HG03139 (cell line): ENCODE results near the gene IFT80.
"Not testable (repeated sequence)": the region's sequence is repeated elsewhere in the genome, so short reads cannot be mapped to it uniquely, and the experiment has no call there.

Experiments used
- ATAC-seq: cut with Tn5 transposase; IDR thresholded peaks from one replicate; pipeline ENCODE4 v1.9.1; 2021; ENCODE audit not compliant: unreplicated experiment

The IFT80 gene

GRCh38 chr3:160369784-160370183, 29.2 kb downstream of the IFT80 start:
- ATAC-seq: no peak

- peak; percentile 87 for ATAC-seq
These were observed 30.2 kb downstream of the IFT80 start for GRCh38 chr3:160368804-160369203.

DNA sequence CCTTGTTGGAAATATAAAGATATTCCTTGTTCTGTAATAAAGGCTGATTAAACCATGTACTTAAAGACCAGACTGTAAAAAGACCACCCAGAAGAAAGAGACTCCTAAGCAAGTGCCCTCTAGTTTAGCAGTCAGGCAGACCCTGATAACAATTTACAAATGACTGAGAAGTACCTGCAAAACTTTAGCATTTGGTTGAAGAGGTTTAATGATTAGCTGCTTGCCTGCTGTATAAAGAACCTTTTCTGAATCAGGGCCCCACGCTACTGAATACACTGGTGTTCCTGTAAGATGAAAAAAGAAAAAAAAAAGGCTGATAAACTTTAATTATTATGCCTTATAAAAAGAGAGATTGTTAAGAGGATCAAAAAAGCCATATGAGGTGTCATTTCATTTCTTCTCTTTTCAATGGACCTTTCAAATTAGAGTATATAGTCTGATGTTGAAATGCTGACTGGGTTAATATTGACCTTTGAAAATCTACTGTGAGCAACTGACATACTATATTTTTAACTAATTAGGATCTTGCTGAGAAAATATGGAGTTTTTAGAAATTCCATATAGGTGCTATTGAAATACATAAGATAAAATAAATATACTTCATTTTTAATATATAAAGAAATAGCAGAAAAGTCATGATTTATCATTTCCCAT, 33.0 kb downstream of the IFT80 start:
- ATAC-seq: no peak

GRCh38 chr3:160362896-160363295, 36.1 kb downstream of the IFT80 start:
- not testable (repeated sequence) for ATAC-seq

GRCh38 chr3:160355826-160356225, 43.2 kb downstream of the IFT80 start:
- no peak for ATAC-seq

DNA sequence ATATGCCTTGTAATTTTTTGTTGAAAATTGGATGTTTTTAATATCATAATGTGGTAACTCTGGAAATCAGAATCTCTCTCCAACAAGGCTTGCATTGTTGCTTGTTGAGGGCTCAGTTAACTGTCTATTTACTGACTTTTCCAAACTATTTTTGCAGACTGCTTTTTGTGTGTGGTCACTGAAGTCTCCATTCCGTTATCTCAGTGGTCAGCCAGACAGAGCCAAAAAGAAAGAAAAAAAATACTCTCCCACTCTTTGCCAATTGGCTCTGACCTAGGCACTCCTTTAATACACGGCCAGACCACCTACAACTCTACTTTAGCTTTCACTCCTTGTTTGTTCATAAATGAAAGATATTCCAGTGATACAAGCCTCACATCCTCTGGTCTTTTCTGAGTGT, 52.5 kb downstream of the IFT80 start:
- no peak for ATAC-seq

- no peak for ATAC-seq
These were observed 55.9 kb downstream of the IFT80 start for GRCh38 chr3:160343132-160343531.

DNA sequence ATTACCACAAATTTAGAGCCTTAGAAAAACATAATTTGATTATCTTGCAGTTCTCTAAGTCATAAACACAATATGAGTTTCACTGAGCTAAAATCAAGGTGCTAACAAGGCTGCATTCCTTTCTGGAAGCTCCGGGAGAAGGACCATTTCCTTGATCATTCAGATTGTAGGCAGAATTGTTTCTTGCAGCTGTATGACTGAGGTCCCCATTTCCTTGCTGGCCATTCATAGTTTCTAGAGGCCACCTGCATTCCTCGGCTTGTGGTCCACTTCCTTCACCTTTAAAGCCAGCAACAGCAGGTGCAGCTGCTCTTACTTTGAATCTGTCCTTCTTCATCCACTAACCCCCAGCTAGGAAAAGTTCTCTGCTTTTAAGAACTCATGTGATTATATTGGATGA, 58.7 kb downstream of the IFT80 start:
- no peak for ATAC-seq

GRCh38 chr3:160331127-160331937, 67.7 kb downstream of the IFT80 start:
- ATAC-seq: no peak

DNA sequence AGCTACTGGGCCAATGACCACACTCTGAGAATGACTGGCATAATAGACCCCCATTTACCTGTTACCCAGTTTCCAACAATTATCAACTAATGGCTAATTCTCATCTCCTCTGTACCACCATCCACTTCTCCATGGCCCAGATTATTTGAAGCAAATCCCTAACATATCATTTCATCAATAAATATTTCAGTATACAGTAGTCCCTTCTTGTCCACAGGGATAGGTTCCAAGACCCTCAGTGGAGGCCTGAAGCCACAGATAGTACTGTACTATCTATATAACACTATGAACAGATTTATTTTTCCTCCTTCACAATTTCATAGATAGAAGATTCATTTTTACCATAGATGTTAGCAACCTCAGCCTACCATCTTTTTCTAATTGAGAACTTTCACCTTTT, 68.3 kb downstream of the IFT80 start:
- no peak for ATAC-seq

- no peak for ATAC-seq
These were observed 68.9 kb downstream of the IFT80 start for GRCh38 chr3:160330109-160330508.

- not testable (repeated sequence) for ATAC-seq
These were observed 72.7 kb downstream of the IFT80 start for GRCh38 chr3:160326286-160326685.

GRCh38 chr3:160321821-160322220, 77.2 kb downstream of the IFT80 start:
- ATAC-seq: not testable (repeated sequence)

GRCh38 chr3:160319322-160319721, 79.7 kb downstream of the IFT80 start:
- no peak for ATAC-seq

- no peak for ATAC-seq
These were observed 84.0 kb downstream of the IFT80 start for GRCh38 chr3:160314995-160315394.

DNA sequence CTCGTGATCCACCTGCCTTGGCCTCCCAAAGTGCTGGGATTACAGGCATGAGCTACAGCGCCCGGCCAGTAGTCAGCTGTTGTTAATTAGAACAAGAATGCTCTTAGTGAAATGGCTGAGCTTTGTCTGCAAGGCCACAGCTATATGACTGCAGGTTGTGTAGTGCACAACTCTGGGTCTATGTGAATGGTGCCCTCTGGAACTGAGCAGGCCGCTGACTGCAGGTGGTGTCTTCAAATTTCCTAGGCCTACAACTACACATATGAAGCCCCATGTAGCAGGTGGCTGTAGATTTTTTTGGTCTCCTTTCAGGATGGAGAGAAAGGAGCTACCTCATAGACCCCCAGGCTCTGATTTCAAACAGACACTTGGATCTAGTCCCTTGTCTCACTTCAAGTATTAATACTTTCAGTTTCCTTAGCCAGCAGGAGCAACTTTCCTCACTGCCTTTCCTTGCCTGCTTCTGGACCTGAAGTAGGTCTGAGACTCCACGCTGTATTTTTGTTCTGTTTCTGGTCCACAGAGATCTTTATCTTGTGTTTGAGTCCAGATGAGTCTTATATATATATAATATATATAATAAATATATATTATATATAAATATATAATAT, 86.9 kb downstream of the IFT80 start:
- ATAC-seq: no peak

DNA sequence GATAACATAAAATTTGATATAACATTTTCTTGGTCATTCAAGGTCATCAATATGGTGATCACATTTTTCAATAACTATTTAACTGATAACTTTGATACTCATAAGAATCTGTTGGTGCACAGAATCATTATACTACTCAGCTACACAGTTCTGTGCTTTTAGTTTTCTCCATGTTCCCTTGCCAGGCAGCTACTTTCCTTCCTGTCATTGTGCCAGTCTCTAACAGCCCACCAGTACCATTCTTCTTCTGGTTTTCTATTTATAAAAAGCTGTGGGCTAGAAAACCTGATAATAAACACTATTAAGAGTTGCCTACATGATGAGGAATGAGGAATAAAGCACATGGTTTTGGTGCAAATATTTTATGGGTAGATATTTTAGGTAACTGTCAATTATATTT, 96.2 kb downstream of the IFT80 start:
- ATAC-seq: no peak

- ATAC-seq: no peak
These were observed 102.4 kb downstream of the IFT80 start for GRCh38 chr3:160296591-160296990.

DNA sequence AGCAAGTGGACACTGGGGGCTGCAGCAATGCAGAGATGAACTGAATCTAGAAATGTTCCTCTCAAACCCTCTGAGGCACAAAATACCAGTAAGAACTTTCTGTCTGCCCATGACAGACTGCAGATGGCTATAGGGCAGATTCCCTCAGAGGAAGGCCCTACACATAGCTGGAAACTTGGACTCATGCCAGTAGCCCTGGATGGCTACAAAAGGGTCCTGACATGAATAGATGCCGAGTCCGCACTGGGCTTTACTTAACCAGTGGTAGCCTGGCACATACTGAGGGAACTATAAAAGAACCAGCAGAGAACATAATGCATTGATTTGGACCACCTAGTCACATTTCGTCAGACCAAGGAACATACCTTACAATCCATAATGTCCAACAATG, 107.1 kb downstream of the IFT80 start:
- ATAC-seq: no peak

GRCh38 chr3:160291290-160291908, 107.6 kb downstream of the IFT80 start:
- no peak for ATAC-seq

DNA sequence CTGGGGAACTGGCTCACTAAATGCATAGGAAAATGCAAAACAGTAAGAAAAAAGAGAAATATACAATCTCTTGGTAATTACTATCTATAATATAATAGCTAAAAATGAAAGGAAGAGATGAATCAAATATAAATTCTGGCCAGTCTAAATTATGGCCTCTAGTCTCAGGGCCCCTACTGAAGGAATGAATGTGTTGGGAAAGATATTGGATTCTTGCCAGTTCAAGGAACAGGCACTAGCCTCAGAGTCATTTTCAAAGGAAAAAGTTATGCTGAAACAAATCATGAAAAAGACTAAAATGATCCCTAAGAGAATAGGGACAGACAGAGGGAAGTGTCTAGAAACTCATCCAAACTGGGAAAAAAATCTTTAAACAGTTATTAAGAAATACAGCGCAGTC, 111.4 kb downstream of the IFT80 start:
- no peak for ATAC-seq

DNA sequence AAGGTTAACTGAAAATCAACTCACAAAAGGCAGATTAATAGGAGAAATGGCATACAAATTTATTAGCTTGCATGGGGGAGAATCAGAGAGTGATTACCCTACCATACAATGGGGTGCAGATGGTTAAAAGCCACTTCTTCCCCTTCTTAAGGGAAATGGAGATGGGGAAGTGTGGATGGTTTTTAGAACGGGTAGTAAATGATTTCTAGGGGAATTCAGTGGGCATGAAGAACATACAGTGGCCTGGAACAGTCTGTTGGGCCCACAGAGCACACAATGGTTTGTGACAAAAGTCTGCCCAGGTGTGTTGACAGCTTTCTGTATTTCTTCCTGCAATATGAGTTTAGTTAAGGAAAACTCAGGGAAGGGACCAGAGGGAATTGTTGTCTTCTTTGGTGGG, 112.8 kb downstream of the IFT80 start:
- no peak for ATAC-seq
